ENCODE results near the gene KIF2A.

KIF2A gene

GRCh38 chr5:62265648-62266112 lies 40.3 kb upstream of the KIF2A start:
- H3K27ac ChIP-seq (ENCODE audit: low read length): no peak overlapping the region
- no peak overlapping the region for H3K9ac ChIP-seq (ENCODE audit: low read length)
- H3K9me3 ChIP-seq (replicated peaks; ENCODE audit: insufficient read depth, low read length): no peaks in the 10 kb centered on the region
- no peaks in the 10 kb centered on the region for H3K9me2 ChIP-seq (replicated peaks; ENCODE audit: insufficient read depth, low read length)
- H3K4me1 ChIP-seq (ENCODE audit: low read length): no peaks in the 10 kb centered on the region
- H3K36me3 ChIP-seq (replicated peaks; ENCODE audit: insufficient read depth, low read length): no peaks in the 10 kb centered on the region
- no peaks in the 10 kb centered on the region for H4K20me1 ChIP-seq (ENCODE audit: insufficient read depth, low read length)
- DNase-seq: no peak
- no peaks in the 10 kb centered on the region for H3K79me2 ChIP-seq (ENCODE audit: low read length)
- no peak overlapping the region for H3K4me2 ChIP-seq (ENCODE audit: low read depth, low read length)
- no peak for TF ChIP-seq EZH2phosphoT487 (IDR thresholded peaks at IDR 0.05; ENCODE audit: low read length)
- TF ChIP-seq EZH2 (optimal IDR thresholded peaks at IDR 0.05; ENCODE audit: low read depth, low read length): no peak
- no peak for TF ChIP-seq CTCF (IDR thresholded peaks at IDR 0.05; ENCODE audit: low read length)
- no peaks in the 10 kb centered on the region for H3K27me3 ChIP-seq (replicated peaks; ENCODE audit: insufficient read depth, low read length)
- no peak overlapping the region for H3K4me3 ChIP-seq (ENCODE audit: low read length)
- H2AFZ ChIP-seq (ENCODE audit: low read length): no peak overlapping the region
- no peaks in the 10 kb centered on the region for H3F3A ChIP-seq (ENCODE audit: insufficient read depth, low read length)

DNA sequence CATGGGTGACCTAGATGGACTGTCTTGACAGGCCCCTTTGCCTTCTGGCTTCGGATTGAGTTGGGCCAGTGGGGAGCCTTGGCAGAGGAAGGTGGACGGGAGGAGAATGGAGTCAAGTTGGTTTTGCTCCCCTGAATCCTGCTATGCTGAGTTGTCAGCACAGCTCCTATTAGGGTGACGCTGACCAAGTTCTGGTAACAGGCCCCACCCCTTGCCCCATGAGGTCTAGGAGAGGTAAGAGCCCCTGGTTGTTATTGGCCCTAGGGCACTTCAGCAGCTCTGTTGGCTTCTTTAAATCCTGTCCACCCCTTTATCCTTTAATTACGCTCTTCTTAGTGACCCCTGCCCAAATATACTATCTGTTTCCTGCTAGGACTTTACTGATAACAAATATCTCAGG lies 39.4 kb upstream of the KIF2A start:
- H3F3A ChIP-seq (ENCODE audit: insufficient read depth, low read length): no peaks in the 10 kb centered on the region
- H3K27me3 ChIP-seq (replicated peaks; ENCODE audit: insufficient read depth, low read length): no peaks in the 10 kb centered on the region
- no peaks in the 10 kb centered on the region for H3K9me3 ChIP-seq (replicated peaks; ENCODE audit: insufficient read depth, low read length)
- TF ChIP-seq EZH2 (optimal IDR thresholded peaks at IDR 0.05; ENCODE audit: low read depth, low read length): no peak
- no peak for TF ChIP-seq EZH2phosphoT487 (IDR thresholded peaks at IDR 0.05; ENCODE audit: low read length)
- no peak for TF ChIP-seq CTCF (IDR thresholded peaks at IDR 0.05; ENCODE audit: low read length)
- H3K36me3 ChIP-seq (replicated peaks; ENCODE audit: insufficient read depth, low read length): no peaks in the 10 kb centered on the region
- DNase-seq: no peak
- no peaks in the 10 kb centered on the region for H3K4me1 ChIP-seq (ENCODE audit: low read length)
- no peak overlapping the region for H3K9ac ChIP-seq (ENCODE audit: low read length)
- H2AFZ ChIP-seq (ENCODE audit: low read length): no peak overlapping the region
- no peak overlapping the region for H3K27ac ChIP-seq (ENCODE audit: low read length)
- H3K79me2 ChIP-seq (ENCODE audit: low read length): no peaks in the 10 kb centered on the region
- no peaks in the 10 kb centered on the region for H4K20me1 ChIP-seq (ENCODE audit: insufficient read depth, low read length)
- no peak overlapping the region for H3K4me2 ChIP-seq (ENCODE audit: low read depth, low read length)
- H3K4me3 ChIP-seq (ENCODE audit: low read length): no peak overlapping the region
- no peaks in the 10 kb centered on the region for H3K9me2 ChIP-seq (replicated peaks; ENCODE audit: insufficient read depth, low read length)

- no peak overlapping the region for H3K27ac ChIP-seq (ENCODE audit: low read length)
- no peaks in the 10 kb centered on the region for H4K20me1 ChIP-seq (ENCODE audit: insufficient read depth, low read length)
- H3K4me1 ChIP-seq (ENCODE audit: low read length): no peaks in the 10 kb centered on the region
- H3K9me2 ChIP-seq (replicated peaks; ENCODE audit: insufficient read depth, low read length): no peaks in the 10 kb centered on the region
- H3K4me3 ChIP-seq (ENCODE audit: low read length): no peak overlapping the region
- no peak overlapping the region for H3K9ac ChIP-seq (ENCODE audit: low read length)
- H2AFZ ChIP-seq (ENCODE audit: low read length): no peak overlapping the region
- no peaks in the 10 kb centered on the region for H3K9me3 ChIP-seq (replicated peaks; ENCODE audit: insufficient read depth, low read length)
- H3K4me2 ChIP-seq (ENCODE audit: low read depth, low read length): no peak overlapping the region
- H3F3A ChIP-seq (ENCODE audit: insufficient read depth, low read length): no peaks in the 10 kb centered on the region
- no peaks in the 10 kb centered on the region for H3K36me3 ChIP-seq (replicated peaks; ENCODE audit: insufficient read depth, low read length)
- TF ChIP-seq EZH2 (optimal IDR thresholded peaks at IDR 0.05; ENCODE audit: low read depth, low read length) (no peak), EZH2phosphoT487 (IDR thresholded peaks at IDR 0.05; ENCODE audit: low read length) (no peak), CTCF (IDR thresholded peaks at IDR 0.05; ENCODE audit: low read length) (no peak)
- no peaks in the 10 kb centered on the region for H3K27me3 ChIP-seq (replicated peaks; ENCODE audit: insufficient read depth, low read length)
- DNase-seq: no peak
- no peaks in the 10 kb centered on the region for H3K79me2 ChIP-seq (ENCODE audit: low read length)
Observed at GRCh38 chr5:62268234-62268633, 37.8 kb upstream of the KIF2A start.

Measured in MM.1S (cell line).